H1 (cell line): Measurements from ENCODE around the gene XAF1. TPM values are rescaled to one million over a fixed set of nuclear protein-coding genes. Genes with fewer than 3 reads are reported as not detected.

ENCODE experiments used
- CTCF ChIA-PET: fragments of 300-600 bp; sonication (Branson Sonifier 250); formaldehyde crosslinking; loops from one replicate; lab custom pipeline; 2021; ENCODE audit not compliant: partially characterized antibody; lab: Charles Lee
- POLR2A ChIA-PET: fragments of 300-600 bp; sonication (Branson Sonifier 250); formaldehyde crosslinking; loops from one replicate; lab custom pipeline; 2021; ENCODE audit warnings: inconsistent platforms; ENCODE audit not compliant: partially characterized antibody; lab: Charles Lee
- DNase-seq, 2 experiments: peaks; one replicate each; pipeline versions ENCODE4 v3.0.0 to v3.0.0-alpha.2; 2010 to 2022; ENCODE audit warnings: low spot score in 2 of 2, low read depth in 1 of 2, mixed read lengths in 1 of 2
- FAIRE-seq: peaks from 2 replicates; lab custom pipeline; 2011; peaks lifted over from hg19 to GRCh38; lab: Jason Lieb, UNC
- H2AFZ ChIP-seq: 2 replicates; pipeline ENCODE4 v1.8.1; 2012; ENCODE audit warnings: low read length, inconsistent platforms
- H2AK5ac ChIP-seq: 2 replicates; pipeline ENCODE4 v1.6.1; 2013; ENCODE audit warnings: low read depth, low read length
- H2BK120ac ChIP-seq: replicated peaks from 2 replicates; pipeline ENCODE3; 2013; ENCODE audit warnings: low read depth, low read length, inconsistent platforms
- H2BK12ac ChIP-seq: 2 replicates; pipeline ENCODE4 v1.6.1; 2013; ENCODE audit warnings: low read depth, low read length
- H2BK15ac ChIP-seq: 2 replicates; pipeline ENCODE4 v1.6.1; 2013; ENCODE audit warnings: low read length
- H2BK20ac ChIP-seq: 2 replicates; pipeline ENCODE4 v1.6.1; 2013; ENCODE audit warnings: low read length
- H2BK5ac ChIP-seq: 2 replicates; pipeline ENCODE4 v1.6.1; 2013; ENCODE audit warnings: low read depth, low read length
- H3K14ac ChIP-seq: 2 replicates; pipeline ENCODE4 v1.6.1; 2013; ENCODE audit warnings: inconsistent platforms; ENCODE audit not compliant: insufficient read length
- H3K18ac ChIP-seq: 2 replicates; pipeline ENCODE4 v1.6.1; 2013; ENCODE audit warnings: low read length; ENCODE audit errors: extremely low read depth
- H3K23ac ChIP-seq: 2 replicates; pipeline ENCODE4 v1.6.1; 2013; ENCODE audit warnings: inconsistent platforms; ENCODE audit not compliant: insufficient read length
- H3K23me2 ChIP-seq: 2 replicates; pipeline ENCODE4 v1.6.1; 2013; ENCODE audit warnings: low read depth, low read length
- H3K27ac ChIP-seq: 2 replicates; pipeline ENCODE4 v1.6.1; 2011; ENCODE audit warnings: low read depth, low read length, inconsistent platforms
- H3K27me3 ChIP-seq, 4 experiments: replicated peaks in 1 of 4; 1 replicate in 1 of 4; 2 replicates in 3 of 4; pipeline versions ENCODE4 v1.6.1 to v1.8.1; 2011 to 2013; ENCODE audit warnings: low read length in 3 of 4, mild to moderate bottlenecking in 3 of 4, inconsistent platforms in 2 of 4, mixed read lengths in 2 of 4, moderate library complexity in 1 of 4; ENCODE audit not compliant: control insufficient read depth in 3 of 4, insufficient read depth in 3 of 4; ENCODE audit errors: extremely low read depth in 1 of 4
- H3K36me3 ChIP-seq, 4 experiments: 2 replicates each; pipeline versions ENCODE4 v1.6.1 to v1.8.1; 2011 to 2013; ENCODE audit warnings: mild to moderate bottlenecking in 4 of 4, low read length in 3 of 4, moderate library complexity in 2 of 4, control low read depth in 1 of 4, inconsistent platforms in 1 of 4; ENCODE audit not compliant: insufficient read depth in 4 of 4, control insufficient read depth in 2 of 4
- H3K4ac ChIP-seq: replicated peaks from 2 replicates; pipeline ENCODE3; 2013; ENCODE audit warnings: low read length, low read depth, mixed read lengths, inconsistent platforms; ENCODE audit not compliant: insufficient read length
- H3K4me1 ChIP-seq, 4 experiments: replicated peaks in 1 of 4; 1 replicate in 1 of 4; 2 replicates in 3 of 4; pipeline versions ENCODE4 v1.6.1 to v1.8.1; 2011 to 2013; ENCODE audit warnings: low read length in 3 of 4, inconsistent platforms in 2 of 4, mixed read lengths in 1 of 4; ENCODE audit not compliant: insufficient read depth in 4 of 4, control insufficient read depth in 3 of 4
- H3K4me2 ChIP-seq, 2 experiments: 2 replicates each; pipeline versions ENCODE4 v1.6.1 to v1.8.1; 2011 to 2013; ENCODE audit warnings: low read depth in 2 of 2, low read length in 2 of 2, control low read depth in 1 of 2, inconsistent platforms in 1 of 2, mild to moderate bottlenecking in 1 of 2; ENCODE audit not compliant: insufficient read depth in 1 of 2
- H3K4me3 ChIP-seq, 4 experiments: fragments of 200-600, 300-600 bp in 1 of 4; sonication (generic), shearing (Covaris generic), sonication (Bioruptor Twin) in 1 of 4; 2 replicates each; pipeline versions ENCODE4 v1.5.1 to v1.8.1; 2011 to 2016; ENCODE audit warnings: low read length in 4 of 4, low read depth in 3 of 4, control low read depth in 2 of 4, inconsistent platforms in 2 of 4, mild to moderate bottlenecking in 2 of 4, mixed read lengths in 1 of 4, moderate library complexity in 1 of 4; ENCODE audit not compliant: insufficient read depth in 2 of 4; ENCODE audit errors: extremely low read depth in 1 of 4
- H3K56ac ChIP-seq: replicated peaks from 2 replicates; pipeline ENCODE3; 2013; ENCODE audit warnings: low read depth, mild to moderate bottlenecking, mixed read lengths, low read length, inconsistent platforms; ENCODE audit not compliant: insufficient read length
- H3K79me1 ChIP-seq: 2 replicates; pipeline ENCODE4 v1.6.1; 2013; ENCODE audit warnings: low read depth, low read length, control low read depth
- H3K79me2 ChIP-seq, 2 experiments: 2 replicates each; pipeline versions ENCODE4 v1.6.1 to v1.8.1; 2012 to 2013; ENCODE audit warnings: low read length in 2 of 2, mild to moderate bottlenecking in 2 of 2, inconsistent platforms in 1 of 2; ENCODE audit not compliant: insufficient read depth in 2 of 2, control insufficient read depth in 1 of 2
- H3K9ac ChIP-seq, 4 experiments: replicated peaks in 1 of 4; 1 replicate in 1 of 4; 2 replicates in 3 of 4; pipeline versions ENCODE4 v1.6.1 to v1.8.1; 2011 to 2013; ENCODE audit warnings: low read depth in 3 of 4, low read length in 3 of 4, control low read depth in 2 of 4, mild to moderate bottlenecking in 2 of 4, moderate library complexity in 2 of 4, inconsistent platforms in 1 of 4; ENCODE audit errors: extremely low read depth in 1 of 4
- H3K9me3 ChIP-seq, 2 experiments: 2 replicates each; pipeline versions ENCODE4 v1.6.1 to v1.8.1; 2012 to 2013; ENCODE audit warnings: mild to moderate bottlenecking in 2 of 2, moderate library complexity in 2 of 2, control low read depth in 1 of 2, inconsistent platforms in 1 of 2, low read depth in 1 of 2, low read length in 1 of 2, mixed read lengths in 1 of 2; ENCODE audit not compliant: insufficient read depth in 2 of 2
- H4K20me1 ChIP-seq, 2 experiments: replicated peaks in 1 of 2; 2 replicates each; pipeline versions ENCODE3 to v1.8.1; 2011 to 2013; ENCODE audit warnings: inconsistent platforms in 2 of 2, low read length in 2 of 2, mild to moderate bottlenecking in 1 of 2; ENCODE audit not compliant: insufficient read depth in 2 of 2, control insufficient read depth in 1 of 2
- H4K5ac ChIP-seq: 2 replicates; pipeline ENCODE4 v1.6.1; 2013; ENCODE audit warnings: low read length, low read depth, mixed read lengths, inconsistent platforms; ENCODE audit not compliant: insufficient read length
- H4K8ac ChIP-seq: 2 replicates; pipeline ENCODE4 v1.8.0; 2013; ENCODE audit warnings: mild to moderate bottlenecking, moderate library complexity, low read length, inconsistent platforms; ENCODE audit not compliant: insufficient read depth; ENCODE audit errors: extremely low read depth
- H4K91ac ChIP-seq: replicated peaks from 2 replicates; pipeline ENCODE3; 2013; ENCODE audit warnings: low read length, mixed read lengths, inconsistent platforms; ENCODE audit not compliant: insufficient read length
- BACH1 ChIP-seq: IDR thresholded peaks from 2 replicates; pipeline ENCODE4 v1.6.1; 2012; ENCODE audit warnings: low read length, improper control_type of control experiment
- BCL11A ChIP-seq, 2 experiments: IDR thresholded peaks; one replicate each; pipeline ENCODE4 v1.6.1; 2011; ENCODE audit warnings: low read depth in 2 of 2, low read length in 2 of 2, mild to moderate bottlenecking in 2 of 2
- CTBP2 ChIP-seq: IDR thresholded peaks from 2 replicates; pipeline ENCODE4 v1.7.0; 2011; ENCODE audit warnings: borderline replicate concordance, mild to moderate bottlenecking, moderate library complexity, mixed read lengths, low read length; ENCODE audit not compliant: insufficient read depth, insufficient read length
- CTCF ChIP-seq, 3 experiments: IDR thresholded peaks; 1 replicate in 2 of 3; 2 replicates in 1 of 3; pipeline versions ENCODE4 v1.5.1 to v1.6.1; 2011; ENCODE audit warnings: low read length in 3 of 3, mild to moderate bottlenecking in 3 of 3, inconsistent platforms in 2 of 3, low read depth in 1 of 3, moderate library complexity in 1 of 3; ENCODE audit not compliant: insufficient read depth in 1 of 3; ENCODE audit errors: control extremely low read depth in 1 of 3
- MAFK ChIP-seq: IDR thresholded peaks from 2 replicates; pipeline ENCODE4 v1.6.1; 2012; ENCODE audit warnings: low read depth, mild to moderate bottlenecking, improper control_type of control experiment, low read length
- POU5F1 ChIP-seq: IDR thresholded peaks from 2 replicates; pipeline ENCODE4 v1.6.1; 2011; ENCODE audit warnings: low read depth, mild to moderate bottlenecking, low read length, moderate library complexity
- RBBP5 ChIP-seq: IDR thresholded peaks from 2 replicates; pipeline ENCODE4 v1.7.1; 2012; ENCODE audit warnings: low read depth, mild to moderate bottlenecking, inconsistent platforms, low read length, moderate library complexity, borderline replicate concordance
- RFX5 ChIP-seq: IDR thresholded peaks from 2 replicates; pipeline ENCODE4 v1.6.1; 2011; ENCODE audit warnings: low read depth, low read length, improper control_type of control experiment, borderline replicate concordance
- RXRA ChIP-seq: IDR thresholded peaks from 2 replicates; pipeline ENCODE4 v1.6.1; 2011; ENCODE audit warnings: low read depth, mild to moderate bottlenecking, low read length, moderate library complexity; ENCODE audit not compliant: insufficient read depth
- SP4 ChIP-seq: IDR thresholded peaks from 2 replicates; pipeline ENCODE4 v1.6.1; 2012; ENCODE audit warnings: low read length, inconsistent platforms
- TBP ChIP-seq: IDR thresholded peaks from 2 replicates; pipeline ENCODE4 v1.6.1; 2011; ENCODE audit warnings: low read depth, low read length, improper control_type of control experiment
- WGBS, 2 experiments: shearing (Covaris generic) in 1 of 2; methylation state at CpG; one replicate each; pipeline versions ENCODE4 v1.1.6 to v1.1.7; 2013 to 2015; ENCODE audit warnings: low lambda C conversion rate in 2 of 2, mixed read lengths in 2 of 2, inconsistent platforms in 1 of 2, low coverage in 1 of 2, missing lambda C conversion rate in 1 of 2; ENCODE audit not compliant: insufficient replicate concordance in 2 of 2, insufficient coverage in 1 of 2, insufficient read length in 1 of 2; ENCODE audit errors: extremely low coverage in 1 of 2, missing lambda C conversion rate in 1 of 2; 5-methylcytosine and 5-hydroxymethylcytosine counted together
- polyA plus RNA-seq, 7 experiments: library from polyadenylated mRNA; depleted of rRNA in 3 of 7; stranded (reverse) in 5 of 7; unstranded in 2 of 7; fragments of >200 nt in 5 of 7; fragments of 200-250 nt in 2 of 7; gene quantifications; 1 replicate in 5 of 7; 2 replicates in 1 of 7; 4 replicates in 1 of 7; pipeline versions ENCODE4 v1.2.1 to v1.2.3, GENCODE V29; 2011 to 2013; ENCODE audit warnings: missing spikeins in 2 of 7, mixed read lengths in 2 of 7
- total RNA-seq: library from RNA; stranded (reverse); fragmentation: NEBNext Ultra II Directional; extraction: Animal tissue kit (Norgen Biotek cat#: 25700); gene quantifications from 2 replicates; pipeline ENCODE4 v1.2.1, GENCODE V29; 2021

The XAF1 gene
- total and polyA plus RNA-seq, 2 of the 8 experiments (the other 6 are each of a cell fraction or from before 2014, with no cell fraction given) = not detected

GRCh38 chr17:6756425-6757031 lies 682 bp downstream of the XAF1 start:
- no peak overlapping the region for H3K23ac ChIP-seq
- no peak overlapping the region for H2AFZ ChIP-seq
- H4K20me1 ChIP-seq = no peaks in the 10 kb centered on the region
- TF ChIP-seq BCL11A (IDR thresholded peaks at IDR 0.05; ENCODE audit: low read depth in 2 of 2, low read length in 2 of 2) (no peak), RFX5 (no peak), RXRA (no peak), MAFK (no peak), BACH1 (no peak), SP4 (no peak), POU5F1 (no peak), TBP (no peak), CTBP2 (no peak), RBBP5 (no peak), CTCF (IDR thresholded peaks at IDR 0.05; ENCODE audit: control extremely low read depth in 1 of 3, insufficient read depth in 1 of 3, low read depth in 1 of 3, low read length in 3 of 3) (no peak)

More at GRCh38 chr17:6756425-6757031, 682 bp downstream of the XAF1 start:
- Histone ChIP-seq H3K4me2 (no peak overlapping the region), H3K79me1 (no peaks in the 10 kb centered on the region), H2AK5ac (no peak overlapping the region), H4K5ac (no peak overlapping the region), H3K36me3 (no peaks in the 10 kb centered on the region), H3K9me3 (no peaks in the 10 kb centered on the region), H2BK12ac (no peak overlapping the region), H3K4ac (no peak overlapping the region), H3K18ac (no peak overlapping the region), H2BK120ac (no peak overlapping the region), H4K8ac (no peak overlapping the region), H3K27ac (no peak overlapping the region), H4K91ac (no peak overlapping the region), H2BK15ac (no peak overlapping the region), H3K56ac (no peak overlapping the region), H3K14ac (no peak overlapping the region), H3K23me2 (0 out of 2 replicates have a peak, but pooled peaks cover 1% of the 10 kb centered on the region), H3K27me3 (no peaks in the 10 kb centered on the region; a peak in 1 of 7 replicates), H3K9ac (no peak overlapping the region), H3K4me3 (no peak overlapping the region), H2BK20ac (no peak overlapping the region), H2BK5ac (no peak overlapping the region), H3K79me2 (no peaks in the 10 kb centered on the region), H3K4me1 (peaks cover 0 to 12% (median 3%) of the 10 kb centered on the region in 4 experiments; a peak in 4 of 7 replicates)
- FAIRE-seq = no peak
- no peak for DNase-seq
- CTCF ChIA-PET = interaction anchor here (1.1 to 1.7 kb wide), 3 partner anchors 21 to 97 kb away, joined by 4 read pairs; no protein-coding TSS in a partner anchor
- POLR2A ChIA-PET = no interaction called here
- WGBS, 2 experiments = 91% methylated on average over 7 of the region's 13 CpGs; no CpG with 5 or more reads in 1 of the 2 experiments
